Kidney epithelial cell (primary cell): ENCODE results near the gene MAD1L1. TPM values are rescaled to one million over a fixed set of nuclear protein-coding genes. Genes with fewer than 3 reads are reported as not detected.

Experiments used
- DNase-seq: peaks from one replicate; pipeline ENCODE4 v3.0.0-alpha.2; 2010; ENCODE audit warnings: low read depth
- H3K27me3 ChIP-seq: 2 replicates; pipeline ENCODE4 v1.6.0; 2011; ENCODE audit warnings: low read length; ENCODE audit not compliant: control insufficient read depth, insufficient read depth
- H3K36me3 ChIP-seq: 2 replicates; pipeline ENCODE4 v1.5.1; 2011; ENCODE audit warnings: low read length; ENCODE audit not compliant: control insufficient read depth, insufficient read depth
- H3K4me3 ChIP-seq: 2 replicates; pipeline ENCODE4 v1.5.1; 2011; ENCODE audit warnings: low read depth, mild to moderate bottlenecking, control low read depth, low read length
- CTCF ChIP-seq: IDR thresholded peaks from 2 replicates; pipeline ENCODE4 v1.5.1; 2011; ENCODE audit warnings: mild to moderate bottlenecking, moderate library complexity, low read length, control low read depth, inconsistent platforms; ENCODE audit not compliant: insufficient read depth, poor library complexity, severe bottlenecking
- total RNA-seq: library from RNA; depleted of rRNA; stranded (reverse); fragments of >200 nt; gene quantifications from 2 replicates; pipeline ENCODE4 v1.2.3, GENCODE V29; 2015

The MAD1L1 gene
- total RNA-seq, 1 donor from 2014 or later, result 61.2 TPM

GRCh38 chr7:1848013-1848640 lies 384.6 kb downstream of the MAD1L1 start:
- no peak for DNase-seq
- peaks cover 16% of the 10 kb centered on the region for H3K27me3 ChIP-seq
- H3K4me3 ChIP-seq, result no peak overlapping the region
- H3K36me3 ChIP-seq, result no peaks in the 10 kb centered on the region
- no peak for TF ChIP-seq CTCF

DNA sequence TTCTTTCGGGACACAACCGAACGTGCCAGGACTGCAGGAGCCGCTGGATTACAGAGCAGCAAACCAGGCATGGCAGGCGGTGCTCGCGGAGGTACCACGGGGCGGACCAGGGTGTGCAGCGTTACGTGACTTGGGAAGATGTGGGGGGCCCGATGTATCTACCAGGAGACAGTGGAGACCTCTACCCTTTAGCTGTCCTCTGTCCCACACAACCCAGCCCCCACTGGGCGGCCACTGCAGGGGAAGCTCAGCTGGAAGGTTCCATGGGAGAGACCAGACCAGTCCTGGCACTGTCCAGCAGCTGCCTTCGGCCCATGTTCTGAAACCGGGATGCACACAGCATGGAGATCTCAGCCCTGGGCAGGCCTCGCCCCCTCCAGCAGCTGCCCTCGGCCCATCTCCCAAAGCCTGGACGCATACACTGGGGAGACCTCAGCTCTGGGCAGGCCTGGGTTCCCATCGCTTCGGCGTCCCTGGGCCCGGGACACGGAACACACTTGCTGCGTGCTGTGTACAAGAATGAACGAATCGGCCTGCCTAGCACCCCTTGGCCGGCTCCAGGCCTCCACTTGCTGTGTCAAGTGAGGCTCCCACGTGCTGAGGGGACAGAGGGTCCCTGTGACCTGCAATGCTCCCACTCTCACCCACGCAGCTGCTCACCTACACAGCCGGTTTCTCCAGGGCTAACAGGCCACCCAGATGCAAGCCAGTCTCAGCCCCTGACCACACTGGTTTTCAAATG lies 385.3 kb downstream of the MAD1L1 start:
- H3K4me3 ChIP-seq, result no peak overlapping the region
- DNase-seq, result no peak
- no peak for TF ChIP-seq CTCF

DNA sequence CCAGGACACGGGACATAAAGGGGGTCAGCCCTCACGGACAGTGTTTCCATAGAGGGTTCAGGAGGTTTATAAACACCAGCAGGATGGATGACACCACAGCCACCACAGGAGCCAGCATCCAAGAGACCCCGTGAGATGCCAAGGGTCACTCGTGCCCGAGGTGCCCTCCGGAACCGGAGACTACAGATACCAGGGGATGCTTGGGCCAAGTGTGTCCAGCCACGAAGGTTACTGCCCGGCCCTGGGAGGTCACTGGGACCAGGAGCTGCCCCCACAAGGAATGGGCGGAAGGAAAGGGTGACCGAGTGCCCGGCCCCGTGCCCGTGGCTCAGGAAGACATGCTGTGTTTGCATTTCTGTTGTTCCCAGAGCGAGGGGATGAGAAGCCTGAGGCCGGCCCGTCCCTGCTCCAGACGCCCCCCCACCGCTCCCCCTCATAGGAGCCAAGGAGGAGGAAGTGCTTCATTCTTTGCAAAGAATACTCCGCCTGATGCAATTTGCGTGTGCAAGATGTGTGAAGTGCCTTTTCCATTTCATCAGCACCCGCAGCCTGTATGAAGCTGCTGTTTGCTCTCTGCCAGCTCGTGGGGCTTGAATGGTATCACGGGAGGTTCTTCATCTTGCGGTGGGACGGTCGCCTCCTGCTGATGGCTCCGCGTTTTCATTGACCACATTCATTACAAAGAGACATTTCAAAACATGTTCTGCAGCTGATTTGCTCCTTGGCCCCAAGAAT lies 386.2 kb downstream of the MAD1L1 start:
- no peak for TF ChIP-seq CTCF
- Histone ChIP-seq H3K4me3 (no peak overlapping the region), H3K36me3 (no peaks in the 10 kb centered on the region), H3K27me3 (peaks cover 8% of the 10 kb centered on the region)
- DNase-seq, result no peak

More for the DNA sequence above, 385.3 kb downstream of the MAD1L1 start:
- no peaks in the 10 kb centered on the region for H3K36me3 ChIP-seq
- peaks cover 12% of the 10 kb centered on the region for H3K27me3 ChIP-seq

DNA sequence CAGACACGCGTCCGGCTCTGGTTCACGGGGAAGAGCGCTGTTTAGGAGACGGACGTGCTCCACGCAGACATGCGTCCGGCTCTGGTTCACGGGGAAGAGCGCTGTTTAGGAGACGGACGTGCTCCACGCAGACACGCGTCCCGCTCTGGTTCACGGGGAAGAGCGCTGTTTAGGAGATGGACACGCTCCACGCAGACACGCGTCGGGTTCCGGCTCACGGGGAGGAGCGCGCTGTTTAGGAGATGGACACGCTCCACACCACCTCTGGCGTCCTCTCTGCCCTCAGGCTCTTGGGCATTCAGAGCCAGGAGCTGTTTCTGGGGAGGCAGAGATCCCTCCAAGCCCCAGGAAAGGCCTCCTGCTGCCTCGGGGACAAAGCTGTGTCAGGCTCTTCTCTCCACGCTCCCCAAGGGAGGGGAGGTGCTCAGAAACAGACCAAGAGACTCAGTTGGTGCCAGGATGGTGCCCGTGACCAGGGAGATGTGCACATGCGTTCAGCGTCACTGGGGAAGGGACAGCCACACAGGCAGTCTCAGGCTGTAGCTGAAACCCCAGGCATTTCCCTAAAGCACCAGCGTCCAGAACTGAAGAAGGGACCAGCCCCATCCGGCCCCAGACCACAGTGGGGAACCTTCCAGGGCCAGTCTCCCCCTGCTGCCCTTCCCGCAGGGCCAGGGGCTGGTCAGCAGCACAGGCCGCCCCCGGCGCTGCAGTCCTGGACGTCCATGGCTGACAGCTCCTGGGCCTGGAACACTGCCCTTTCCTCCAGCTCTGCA lies 387.0 kb downstream of the MAD1L1 start:
- Histone ChIP-seq H3K36me3 (no peaks in the 10 kb centered on the region), H3K4me3 (no peak overlapping the region), H3K27me3 (peaks cover 6% of the 10 kb centered on the region)
- no peak for TF ChIP-seq CTCF
- DNase-seq, result no peak

GRCh38 chr7:1844951-1845390 lies 387.8 kb downstream of the MAD1L1 start:
- no peaks in the 10 kb centered on the region for H3K36me3 ChIP-seq
- no peak overlapping the region for H3K4me3 ChIP-seq
- H3K27me3 ChIP-seq, result peaks cover 3% of the 10 kb centered on the region
- no peak for DNase-seq
- TF ChIP-seq CTCF, result no peak
